ENCODE measurements around the gene IGSF1.

IGSF1 gene, protein sequence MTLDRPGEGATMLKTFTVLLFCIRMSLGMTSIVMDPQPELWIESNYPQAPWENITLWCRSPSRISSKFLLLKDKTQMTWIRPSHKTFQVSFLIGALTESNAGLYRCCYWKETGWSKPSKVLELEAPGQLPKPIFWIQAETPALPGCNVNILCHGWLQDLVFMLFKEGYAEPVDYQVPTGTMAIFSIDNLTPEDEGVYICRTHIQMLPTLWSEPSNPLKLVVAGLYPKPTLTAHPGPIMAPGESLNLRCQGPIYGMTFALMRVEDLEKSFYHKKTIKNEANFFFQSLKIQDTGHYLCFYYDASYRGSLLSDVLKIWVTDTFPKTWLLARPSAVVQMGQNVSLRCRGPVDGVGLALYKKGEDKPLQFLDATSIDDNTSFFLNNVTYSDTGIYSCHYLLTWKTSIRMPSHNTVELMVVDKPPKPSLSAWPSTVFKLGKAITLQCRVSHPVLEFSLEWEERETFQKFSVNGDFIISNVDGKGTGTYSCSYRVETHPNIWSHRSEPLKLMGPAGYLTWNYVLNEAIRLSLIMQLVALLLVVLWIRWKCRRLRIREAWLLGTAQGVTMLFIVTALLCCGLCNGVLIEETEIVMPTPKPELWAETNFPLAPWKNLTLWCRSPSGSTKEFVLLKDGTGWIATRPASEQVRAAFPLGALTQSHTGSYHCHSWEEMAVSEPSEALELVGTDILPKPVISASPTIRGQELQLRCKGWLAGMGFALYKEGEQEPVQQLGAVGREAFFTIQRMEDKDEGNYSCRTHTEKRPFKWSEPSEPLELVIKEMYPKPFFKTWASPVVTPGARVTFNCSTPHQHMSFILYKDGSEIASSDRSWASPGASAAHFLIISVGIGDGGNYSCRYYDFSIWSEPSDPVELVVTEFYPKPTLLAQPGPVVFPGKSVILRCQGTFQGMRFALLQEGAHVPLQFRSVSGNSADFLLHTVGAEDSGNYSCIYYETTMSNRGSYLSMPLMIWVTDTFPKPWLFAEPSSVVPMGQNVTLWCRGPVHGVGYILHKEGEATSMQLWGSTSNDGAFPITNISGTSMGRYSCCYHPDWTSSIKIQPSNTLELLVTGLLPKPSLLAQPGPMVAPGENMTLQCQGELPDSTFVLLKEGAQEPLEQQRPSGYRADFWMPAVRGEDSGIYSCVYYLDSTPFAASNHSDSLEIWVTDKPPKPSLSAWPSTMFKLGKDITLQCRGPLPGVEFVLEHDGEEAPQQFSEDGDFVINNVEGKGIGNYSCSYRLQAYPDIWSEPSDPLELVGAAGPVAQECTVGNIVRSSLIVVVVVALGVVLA (N-terminal part only)

DNA sequence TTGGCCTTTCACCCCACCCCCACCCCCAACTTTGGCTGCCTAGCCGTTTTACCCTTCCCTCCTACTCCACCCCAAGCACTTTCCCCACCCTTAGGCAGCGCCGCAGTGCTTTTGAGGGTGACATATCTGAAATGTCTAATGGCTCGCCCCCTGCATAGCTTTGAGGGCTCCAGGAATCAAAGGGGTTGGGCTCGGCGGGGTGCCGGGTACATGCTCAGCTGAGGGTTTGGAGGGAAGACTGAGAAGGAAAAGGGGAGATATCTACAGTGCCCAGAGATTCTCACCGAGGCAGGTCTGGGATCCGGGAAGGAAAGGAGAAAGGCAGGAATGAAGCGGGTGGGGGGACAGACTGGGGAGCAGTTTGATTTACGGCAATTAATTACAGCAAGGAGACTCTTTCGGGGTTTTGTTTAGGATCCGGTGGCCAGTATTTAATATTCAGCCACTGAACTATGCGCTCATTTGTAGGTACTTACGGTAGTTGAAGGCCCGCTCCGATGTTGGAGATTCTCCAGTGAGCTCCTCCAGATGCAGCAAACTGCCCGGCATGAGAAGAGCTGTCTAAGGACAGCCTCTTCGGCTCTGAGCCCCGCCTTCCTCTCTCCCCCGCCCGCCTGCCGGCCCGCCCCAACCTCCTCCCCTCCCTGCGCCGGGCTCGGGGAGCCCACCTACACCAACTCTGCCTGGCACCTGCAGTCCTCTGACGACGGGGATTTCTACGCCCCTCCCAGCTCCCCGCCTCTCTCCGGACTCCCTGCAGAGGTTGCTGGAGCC is at the start of gene IGSF1:
TSS of gene IGSF1 (minus strand) at position 569 of the 774 bp plus-strand sequence. CDS start 2,632 bp downstream, outside the sequence.
- no peak for DNase-seq (ENCODE audit: low read depth in 2 of 2)

DNA sequence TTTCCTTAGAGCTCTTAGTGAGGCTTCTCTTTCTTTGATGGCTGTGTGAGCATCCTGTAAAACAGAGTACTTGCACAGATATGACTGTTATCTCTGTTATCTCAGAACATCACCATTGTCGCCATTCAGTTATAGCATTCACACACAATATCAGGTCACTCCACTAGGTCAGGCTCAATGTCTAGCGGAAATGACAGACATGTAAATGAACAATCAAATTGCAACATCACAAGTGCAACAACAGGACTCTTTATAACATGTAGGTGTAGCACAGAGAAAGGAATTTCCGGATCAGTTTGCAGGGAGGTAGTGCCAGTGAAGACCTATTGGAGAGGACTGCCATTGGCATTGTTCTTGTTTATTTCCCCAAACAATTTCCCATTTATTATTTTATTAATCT is 43.2 kb upstream of the IGSF1 start:
- no peak for DNase-seq (ENCODE audit: low read depth in 2 of 2)

DNA sequence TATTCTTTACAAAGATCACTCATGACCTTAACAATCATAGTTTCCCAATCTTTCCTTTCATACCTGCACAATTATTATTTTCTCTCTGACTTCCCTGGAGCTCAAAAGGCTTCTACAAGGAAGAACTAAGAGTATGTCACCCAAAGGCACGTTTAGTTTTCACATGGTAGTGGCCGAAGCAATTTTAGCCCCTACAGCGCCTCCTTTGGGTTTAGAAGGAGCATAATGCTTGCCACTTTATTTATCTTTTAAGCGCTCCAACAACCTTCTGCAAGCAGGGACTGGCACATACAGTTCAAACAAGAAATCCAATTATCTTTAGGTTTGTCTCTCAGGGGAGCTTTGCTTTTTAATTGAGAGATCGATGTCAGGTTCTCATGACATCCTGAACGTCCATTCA is 42.0 kb upstream of the IGSF1 start:
- no peak for DNase-seq (ENCODE audit: low read depth in 2 of 2)

DNA sequence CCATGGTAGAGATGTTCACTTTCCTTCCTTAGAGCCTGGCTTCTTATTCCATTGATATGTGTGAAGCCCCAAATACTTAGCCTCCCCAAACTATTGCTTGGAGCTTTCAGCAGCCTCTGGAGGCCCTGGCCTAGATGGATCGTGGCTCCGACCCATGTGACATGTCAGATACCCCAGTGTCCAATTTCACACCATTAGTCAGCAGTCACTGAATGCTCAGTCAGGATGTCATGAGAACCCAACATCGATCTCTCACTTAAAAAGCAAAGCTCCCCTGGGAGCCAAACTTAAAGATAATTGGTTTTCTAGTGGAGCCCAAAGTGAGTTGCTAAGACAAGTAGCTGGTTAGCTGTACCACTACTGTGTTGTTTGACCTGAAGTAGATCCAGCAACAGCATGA is 41.6 kb upstream of the IGSF1 start:
- no peak for DNase-seq (ENCODE audit: low read depth in 2 of 2)

DNA sequence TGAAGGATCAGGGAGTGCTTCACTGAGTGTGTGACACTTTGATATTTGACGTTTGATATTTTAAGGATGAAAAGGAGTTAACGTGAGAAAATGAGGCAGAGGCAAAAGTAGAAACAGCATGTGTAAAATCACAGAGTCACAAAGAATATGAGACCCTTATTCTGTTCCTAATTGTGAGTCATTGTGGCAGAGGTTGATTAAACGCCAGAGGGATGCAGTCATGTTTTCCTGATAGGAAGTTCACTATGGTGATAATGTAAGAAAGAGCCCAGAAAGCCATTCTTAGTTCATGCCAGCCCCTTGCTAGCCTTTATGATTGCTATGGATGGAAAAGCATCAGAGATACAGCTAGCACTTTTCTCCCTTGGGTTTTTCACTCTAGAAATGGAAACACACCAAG is 33.5 kb upstream of the IGSF1 start:
- DNase-seq (ENCODE audit: low read depth in 2 of 2): no peak

DNA sequence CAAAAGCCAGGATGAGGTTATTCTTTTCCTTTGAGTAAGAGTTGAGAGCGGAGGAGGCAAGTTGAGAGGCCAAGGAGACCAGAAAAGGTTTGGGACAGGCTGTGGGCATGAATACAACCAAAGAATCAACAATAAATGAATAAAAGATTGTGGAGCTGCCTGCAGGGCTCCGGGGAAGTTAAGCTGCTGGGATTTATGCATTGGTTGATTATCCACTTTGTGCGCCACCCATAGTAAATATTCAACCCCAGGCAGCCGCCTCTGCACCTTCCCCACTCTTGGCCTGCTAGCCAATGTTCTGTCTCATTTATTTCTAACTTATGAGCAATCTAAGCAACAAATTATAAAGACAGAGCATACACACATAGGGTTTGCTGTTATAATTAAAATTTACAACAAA is 28.2 kb upstream of the IGSF1 start:
- no peak for DNase-seq (ENCODE audit: low read depth in 2 of 2)

DNA sequence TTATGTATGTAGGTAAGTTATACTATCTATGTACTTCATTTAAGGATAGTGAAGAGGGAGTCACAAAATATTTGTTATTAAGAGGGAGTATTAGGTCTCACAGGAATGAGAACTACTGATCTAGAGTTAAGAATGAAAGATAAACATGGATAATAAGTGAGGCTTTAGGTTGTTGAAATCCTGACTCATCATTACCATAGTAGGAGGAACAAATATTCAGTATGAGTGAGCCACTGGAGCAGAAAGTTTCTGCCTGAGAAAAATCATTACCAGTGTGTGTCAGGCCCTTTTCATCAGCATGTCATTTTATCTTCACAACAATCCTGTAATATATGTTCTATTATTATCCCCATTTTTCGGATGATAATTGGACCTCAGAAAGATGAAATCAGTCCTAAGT is 27.2 kb upstream of the IGSF1 start:
- no peak for DNase-seq (ENCODE audit: low read depth in 2 of 2)

DNA sequence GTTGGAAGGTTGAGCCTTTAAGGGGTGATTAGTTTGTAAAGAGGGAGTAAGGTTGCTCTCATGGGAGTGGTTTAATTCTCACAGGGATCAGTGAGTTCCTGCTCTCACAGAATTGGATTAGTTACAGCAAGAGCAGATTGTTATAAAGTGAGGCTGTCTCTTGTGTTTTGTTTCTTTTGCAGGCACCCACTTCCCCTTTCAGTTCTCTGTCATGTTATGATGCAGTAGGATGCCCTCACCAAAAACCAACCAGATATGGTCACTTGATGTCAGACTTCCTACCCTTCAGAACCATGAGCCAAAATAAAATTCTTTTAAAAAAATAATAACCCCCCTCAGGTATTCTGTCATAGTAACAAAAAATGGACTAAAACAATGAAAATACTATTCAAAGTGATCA is 19.9 kb upstream of the IGSF1 start:
- no peak for DNase-seq (ENCODE audit: low read depth in 2 of 2)

DNA sequence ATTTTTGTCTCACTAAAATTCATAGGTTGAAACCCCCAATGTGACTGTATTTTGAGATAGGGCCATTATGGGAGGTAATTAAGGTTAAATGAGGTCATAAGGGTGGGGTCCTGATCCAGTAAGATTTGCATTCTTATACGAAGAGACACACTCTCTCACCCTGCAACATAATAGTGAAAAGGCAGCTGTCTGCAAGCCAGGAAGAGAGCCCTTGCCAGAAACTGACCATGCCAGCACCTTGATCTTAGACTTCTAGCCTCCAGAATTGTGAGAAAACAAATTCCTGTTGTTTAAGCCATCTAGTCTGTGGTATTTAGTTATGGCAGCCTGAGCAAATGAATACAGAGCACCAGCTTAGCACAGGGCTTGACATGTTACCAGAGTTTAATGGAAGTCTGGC is 17.5 kb upstream of the IGSF1 start:
- DNase-seq (ENCODE audit: low read depth in 2 of 2): no peak

DNA sequence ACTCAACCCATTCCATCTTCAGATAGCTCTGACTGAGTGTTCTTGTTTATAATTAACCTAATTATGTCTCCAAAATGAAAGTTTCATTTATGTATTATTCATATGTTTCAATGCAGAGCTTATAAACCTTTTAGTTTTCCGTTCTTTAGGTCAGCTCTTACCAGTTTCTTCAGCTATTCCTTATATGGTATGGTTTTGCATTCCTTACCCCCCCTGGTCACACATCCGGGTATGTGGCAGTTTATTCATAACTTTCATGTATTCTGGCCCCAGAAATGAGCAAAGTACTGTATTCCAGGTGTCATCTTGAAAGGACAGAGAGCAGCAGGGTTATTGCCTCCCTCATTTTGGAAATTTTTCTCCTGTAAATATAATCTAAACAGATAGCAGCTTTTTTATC is 16.8 kb upstream of the IGSF1 start:
- DNase-seq (ENCODE audit: low read depth in 2 of 2): no peak

DNA sequence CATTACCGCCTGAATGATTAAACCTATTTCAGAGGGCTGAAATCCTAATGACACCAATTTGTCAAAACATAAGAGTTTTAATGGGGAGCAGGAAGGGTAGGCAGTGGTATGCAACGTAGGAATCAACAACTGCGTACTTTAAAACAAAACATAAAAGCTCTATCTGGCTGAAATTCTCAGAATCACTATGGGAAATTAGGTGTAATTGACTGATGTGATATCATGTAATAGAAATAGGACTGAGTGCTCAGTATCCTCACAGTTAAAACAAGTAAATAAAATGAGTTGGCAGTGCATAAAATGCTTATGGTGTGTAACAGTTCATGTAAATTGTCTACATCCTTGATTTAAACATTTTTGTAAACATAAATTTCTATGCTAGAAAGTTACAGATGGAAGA is 13.6 kb upstream of the IGSF1 start:
- no peak for DNase-seq (ENCODE audit: low read depth in 2 of 2)

DNA sequence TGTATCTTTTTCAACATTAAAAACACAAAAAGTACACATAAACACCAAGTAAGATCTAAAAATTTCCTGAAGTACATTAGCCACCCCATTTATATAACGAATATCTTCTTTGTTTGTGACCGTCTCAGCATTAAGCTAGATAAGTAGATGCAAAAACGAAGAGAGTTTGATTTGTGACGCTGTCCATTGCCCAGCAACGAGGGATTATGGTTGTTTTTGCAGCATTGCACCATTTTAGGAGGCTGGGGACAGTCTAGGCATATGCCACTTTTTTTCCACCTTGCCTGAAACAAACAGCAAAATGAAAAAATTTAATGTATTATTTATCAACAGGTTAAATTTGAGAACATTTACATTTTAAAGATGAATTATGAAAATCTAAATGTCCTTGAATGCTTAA is 12.0 kb upstream of the IGSF1 start:
- no peak for DNase-seq (ENCODE audit: low read depth in 2 of 2)

DNA sequence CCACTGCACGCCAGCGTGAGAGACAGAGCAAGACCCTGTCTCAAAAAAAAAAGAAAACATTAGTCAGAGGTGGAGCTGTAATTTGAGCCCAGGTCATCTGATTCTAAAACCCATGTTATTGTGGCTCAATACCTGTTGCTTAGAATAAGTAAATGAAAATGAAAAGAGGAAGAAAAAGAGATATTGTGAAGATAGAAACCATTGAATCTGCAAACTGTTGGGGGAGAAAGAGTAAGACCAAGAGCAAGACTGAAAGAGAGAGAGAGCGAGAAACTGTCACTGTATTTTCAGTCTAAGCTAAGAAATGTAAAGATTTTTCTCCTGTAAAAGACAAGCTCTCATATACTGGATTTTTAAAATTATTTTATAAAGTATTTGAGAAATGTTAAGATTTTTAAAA is 9.7 kb upstream of the IGSF1 start:
- DNase-seq (ENCODE audit: low read depth in 2 of 2): no peak

DNA sequence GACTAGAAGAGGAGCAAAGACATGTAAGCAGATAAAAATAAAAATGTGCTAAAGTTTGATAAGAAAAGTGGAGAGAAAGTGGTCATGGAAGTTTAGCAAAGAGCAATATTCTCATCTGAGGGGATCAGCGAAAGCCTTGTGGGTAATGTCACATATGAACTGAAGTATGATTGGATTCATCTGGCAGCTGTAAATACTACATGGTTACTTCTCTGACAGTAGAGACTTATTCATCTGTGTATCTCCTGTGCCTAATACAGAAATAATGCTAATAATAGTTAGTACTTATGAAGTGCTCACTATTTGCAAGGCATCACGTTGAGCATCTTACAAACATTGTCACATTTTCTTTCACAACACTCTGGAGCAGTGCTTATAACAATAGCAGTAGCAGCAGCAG is 8.9 kb upstream of the IGSF1 start:
- no peak for DNase-seq (ENCODE audit: low read depth in 2 of 2)

DNA sequence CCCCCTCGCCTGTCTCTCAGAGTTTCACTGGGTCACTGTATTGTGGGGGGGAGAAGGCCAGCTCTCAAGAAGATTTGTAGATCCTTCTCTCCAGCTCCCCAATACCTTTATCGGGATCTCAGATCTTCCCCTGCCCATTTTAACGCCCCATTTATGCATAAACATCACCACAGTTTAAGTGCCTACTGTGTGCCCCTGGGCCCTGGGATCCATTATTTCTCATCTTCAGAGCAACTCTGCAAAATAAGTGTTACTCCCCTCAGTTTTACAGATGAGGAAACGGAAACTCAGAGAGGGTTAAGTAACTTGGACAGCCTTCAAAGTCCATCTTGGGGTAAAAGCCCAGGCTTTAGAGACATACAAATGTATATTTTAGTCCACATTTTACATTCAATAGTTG is 421 bp upstream of the IGSF1 start:
- no peak for DNase-seq (ENCODE audit: low read depth in 2 of 2)

DNA sequence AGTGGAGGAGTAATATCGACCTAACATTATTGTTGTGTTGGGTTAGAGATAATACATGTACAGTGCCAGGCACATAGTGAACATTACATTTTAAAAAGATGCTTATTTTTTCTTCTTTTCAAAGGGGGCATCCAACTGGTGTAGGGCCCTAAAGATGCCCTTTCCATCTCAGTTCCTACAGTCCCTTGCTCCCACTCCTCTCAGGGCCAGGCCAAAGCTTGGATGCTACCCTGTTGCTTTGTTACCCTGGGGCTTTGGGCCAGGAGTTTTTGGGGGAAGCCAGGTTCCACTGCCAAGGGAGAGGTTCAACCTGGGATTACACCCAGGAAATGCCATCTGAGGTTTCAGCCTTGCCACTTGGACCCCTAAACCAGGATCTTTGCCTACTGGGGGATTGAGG is 918 bp downstream of the IGSF1 start:
- DNase-seq (ENCODE audit: low read depth in 2 of 2): no peak

DNA sequence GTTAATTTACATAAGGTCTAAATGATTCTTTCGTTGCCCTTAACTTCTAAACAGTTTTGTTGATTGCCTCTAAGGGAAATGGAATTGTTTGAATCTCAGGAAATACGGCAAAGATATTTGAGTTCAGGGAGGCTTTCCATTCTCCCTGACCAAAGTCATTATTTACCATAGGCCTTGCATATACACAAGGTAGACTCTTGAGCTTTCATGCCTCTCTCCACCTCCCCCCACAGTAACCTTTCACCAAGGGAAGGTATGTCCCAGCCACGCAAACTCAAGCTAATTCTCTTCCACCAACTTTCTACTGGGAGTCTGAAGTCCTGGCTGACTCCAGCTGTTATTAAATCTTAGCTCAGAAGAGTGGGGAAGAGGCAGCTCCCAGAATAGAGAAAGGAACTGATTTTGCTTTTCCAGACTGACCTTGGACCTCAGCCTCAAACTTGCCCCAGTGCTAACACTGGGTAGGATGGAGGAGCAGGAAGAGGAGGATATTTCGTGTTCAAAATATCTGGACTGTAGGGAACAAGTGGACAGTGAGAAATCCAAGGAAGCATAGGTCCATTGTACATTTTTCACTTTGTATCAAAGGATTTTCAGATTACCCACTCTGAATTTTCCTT is 1.4 kb downstream of the IGSF1 start:
- DNase-seq (ENCODE audit: low read depth in 2 of 2): no peak

DNA sequence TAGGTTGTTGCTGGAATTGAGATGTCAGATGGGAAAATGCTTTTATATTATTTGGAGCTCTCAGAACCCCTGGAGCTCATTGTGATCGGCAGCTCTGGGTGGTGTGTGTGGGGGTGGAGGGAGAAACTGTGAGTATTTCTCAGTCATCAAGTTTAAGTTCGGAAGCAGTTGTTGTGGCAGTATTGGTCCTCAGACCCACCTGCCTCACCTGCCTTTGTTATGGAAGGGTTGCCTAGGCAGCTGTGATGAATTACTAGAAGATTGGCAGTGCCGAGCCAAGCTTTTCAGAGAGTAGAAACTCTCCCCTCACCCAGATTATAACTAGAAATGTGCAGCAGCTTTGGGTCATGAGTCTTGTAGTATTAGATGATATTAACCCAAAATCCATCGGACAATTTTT is 9.5 kb downstream of the IGSF1 start:
- no peak for DNase-seq (ENCODE audit: low read depth in 2 of 2)

DNA sequence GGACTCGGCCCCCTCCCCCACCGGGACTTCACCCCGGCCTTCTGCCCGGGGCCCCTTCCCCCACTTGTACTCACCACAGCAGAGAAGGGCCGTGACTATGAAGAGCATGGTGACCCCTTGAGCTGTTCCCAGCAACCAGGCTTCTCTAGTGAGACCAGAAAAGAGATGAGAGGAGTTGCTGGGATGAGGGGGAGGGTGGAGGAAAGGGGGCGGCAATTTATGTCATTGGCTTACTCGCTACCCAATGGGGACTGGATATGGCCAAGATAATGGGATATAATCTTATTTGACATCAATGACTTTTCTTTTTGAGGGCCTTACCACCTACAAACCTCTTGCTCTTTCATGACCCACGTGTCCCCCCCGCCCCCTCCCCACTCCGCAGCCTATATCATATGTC is 9.9 kb downstream of the IGSF1 start:
- DNase-seq (ENCODE audit: low read depth in 2 of 2): no peak

DNA sequence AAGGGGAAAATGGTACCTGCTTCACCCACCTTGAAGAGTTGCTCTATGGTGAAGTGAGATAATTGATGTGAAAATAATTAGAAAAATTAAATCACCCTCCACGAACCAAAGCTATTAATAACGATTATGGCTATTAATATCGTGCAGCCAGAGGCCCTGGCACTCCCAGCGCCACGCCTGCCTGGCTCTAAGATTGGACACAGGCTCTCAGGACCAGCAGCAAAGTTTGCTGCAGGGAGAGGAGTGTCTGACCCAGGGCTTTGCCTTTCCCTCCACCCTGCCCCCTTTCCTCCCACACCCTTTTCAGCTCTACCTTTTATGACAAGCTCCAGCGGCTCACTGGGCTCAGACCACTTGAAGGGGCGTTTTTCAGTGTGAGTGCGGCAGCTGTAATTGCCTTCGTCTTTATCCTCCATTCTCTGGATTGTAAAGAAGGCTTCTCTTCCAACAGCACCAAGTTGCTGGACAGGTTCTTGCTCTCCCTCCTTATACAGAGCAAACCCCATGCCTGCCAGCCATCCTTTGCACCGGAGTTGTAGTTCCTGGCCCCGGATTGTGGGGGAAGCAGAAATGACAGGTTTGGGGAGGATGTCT is 11.5 kb downstream of the IGSF1 start:
- DNase-seq (ENCODE audit: low read depth in 2 of 2): no peak

DNA sequence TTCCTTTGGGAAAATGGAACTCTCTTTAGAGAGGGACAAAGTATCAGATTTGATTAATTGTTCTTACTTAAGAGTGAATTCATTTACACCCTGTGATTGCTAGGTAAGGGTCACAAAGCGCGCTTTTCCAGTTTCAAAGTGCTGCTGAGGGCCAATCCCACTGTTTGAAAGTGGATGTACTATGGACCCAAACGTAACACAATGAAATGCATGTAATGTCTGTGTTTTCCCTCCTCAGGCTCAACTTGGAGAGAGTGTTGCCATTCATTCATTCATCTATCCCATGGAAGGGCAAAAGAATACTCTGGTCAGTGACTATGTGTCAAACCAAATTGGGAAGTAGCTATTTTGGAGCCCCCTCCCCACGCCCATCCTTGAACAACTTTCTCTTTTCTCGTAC is 16.1 kb downstream of the IGSF1 start:
- DNase-seq (ENCODE audit: low read depth in 2 of 2): no peak

Measured in activated CD4-positive, alpha-beta T cell treated with anti-CD3 and anti-CD28 coated beads for 24 hours (primary cell).